ENCODE results near the gene JAZF1. TPM values are rescaled to one million over a fixed set of nuclear protein-coding genes. Genes with fewer than 3 reads are reported as not detected.

JAZF1 gene
- total RNA-seq, 1 experiment from 2014 or later = 9.1 TPM

DNA sequence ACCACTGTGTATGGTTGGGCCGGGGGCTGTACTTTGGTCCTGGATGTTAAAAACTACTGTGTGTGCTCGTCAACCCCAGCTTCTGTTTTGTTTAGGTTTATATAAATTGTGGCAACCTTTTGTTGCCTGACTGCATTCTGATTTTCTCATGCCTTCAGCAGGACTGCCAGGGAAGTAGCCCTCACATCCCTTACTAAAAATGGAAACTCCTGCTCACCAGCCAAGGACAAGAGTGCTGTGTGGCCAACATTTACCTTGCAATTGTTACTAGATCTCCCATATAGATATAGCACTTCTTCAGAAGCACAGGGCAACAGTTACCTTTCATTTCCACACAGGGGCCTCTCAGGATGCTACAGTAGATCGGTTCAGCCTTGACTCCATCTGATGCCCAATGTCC is 266.2 kb downstream of the JAZF1 start:
- TF ChIP-seq, protein P1, sequence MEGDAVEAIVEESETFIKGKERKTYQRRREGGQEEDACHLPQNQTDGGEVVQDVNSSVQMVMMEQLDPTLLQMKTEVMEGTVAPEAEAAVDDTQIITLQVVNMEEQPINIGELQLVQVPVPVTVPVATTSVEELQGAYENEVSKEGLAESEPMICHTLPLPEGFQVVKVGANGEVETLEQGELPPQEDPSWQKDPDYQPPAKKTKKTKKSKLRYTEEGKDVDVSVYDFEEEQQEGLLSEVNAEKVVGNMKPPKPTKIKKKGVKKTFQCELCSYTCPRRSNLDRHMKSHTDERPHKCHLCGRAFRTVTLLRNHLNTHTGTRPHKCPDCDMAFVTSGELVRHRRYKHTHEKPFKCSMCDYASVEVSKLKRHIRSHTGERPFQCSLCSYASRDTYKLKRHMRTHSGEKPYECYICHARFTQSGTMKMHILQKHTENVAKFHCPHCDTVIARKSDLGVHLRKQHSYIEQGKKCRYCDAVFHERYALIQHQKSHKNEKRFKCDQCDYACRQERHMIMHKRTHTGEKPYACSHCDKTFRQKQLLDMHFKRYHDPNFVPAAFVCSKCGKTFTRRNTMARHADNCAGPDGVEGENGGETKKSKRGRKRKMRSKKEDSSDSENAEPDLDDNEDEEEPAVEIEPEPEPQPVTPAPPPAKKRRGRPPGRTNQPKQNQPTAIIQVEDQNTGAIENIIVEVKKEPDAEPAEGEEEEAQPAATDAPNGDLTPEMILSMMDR (conservative IDR thresholded peaks at IDR 0.05) = no peak
- no peak overlapping the region for H3K56ac ChIP-seq (ENCODE audit: insufficient read length, low read depth, low read length)
- no peak overlapping the region for H3K14ac ChIP-seq (ENCODE audit: insufficient read depth, low read length)
- H3K4me1 ChIP-seq (ENCODE audit: insufficient read depth, low read length) = peaks cover 20% of the 10 kb centered on the region; the same call in 1 of the 2 replicates
- no peaks in the 10 kb centered on the region for H3K79me1 ChIP-seq (ENCODE audit: insufficient read depth, low read depth, low read length, poor library complexity, severe bottlenecking)
- WGBS (ENCODE audit: extremely low coverage, insufficient read length, low lambda C conversion rate) = no CpG with 5 or more reads among the region's 3 CpGs
- Mint-ChIP-seq H3K9me3 (0 out of 5 replicates have a peak, but pooled peaks cover 0 to 2% of the 10 kb centered on the region in 2 experiments), H3K4me3 (no peak overlapping the region), H3K27me3 (ENCODE audit: low read depth) (no peaks in the 10 kb centered on the region; the same call in 1 of the 2 replicates), H3K27ac (no peak overlapping the region), H3K4me1 (peaks cover 49 to 54% of the 10 kb centered on the region in 2 experiments), H3K36me3 (ENCODE audit: insufficient read depth in 1 of 3, low read depth in 3 of 3) (peaks cover 0 to 15% (median 0%) of the 10 kb centered on the region in 3 experiments; a peak in 3 of 7 replicates)
- H3K9me3 ChIP-seq (ENCODE audit: control insufficient read depth, low read depth, low read length) = no peaks in the 10 kb centered on the region
- no peak overlapping the region for H3K27ac ChIP-seq (ENCODE audit: insufficient read length, low read depth, low read length)
- H3K18ac ChIP-seq (ENCODE audit: insufficient read length, low read depth, low read length) = no peak overlapping the region
- no peak overlapping the region for H3K9ac ChIP-seq (ENCODE audit: extremely low read depth, insufficient read length, low read length)
- no peak overlapping the region for H2BK5ac ChIP-seq (ENCODE audit: insufficient read length, low read length)
- no peak overlapping the region for H3K4ac ChIP-seq (ENCODE audit: low read depth, low read length)
- H3K27me3 ChIP-seq (ENCODE audit: insufficient read depth, low read length) = no peaks in the 10 kb centered on the region
- H3K79me2 ChIP-seq (ENCODE audit: insufficient read depth, low read length) = no peaks in the 10 kb centered on the region
- H3K23me2 ChIP-seq (ENCODE audit: insufficient read length, low read depth, low read length, poor library complexity, severe bottlenecking) = no peaks in the 10 kb centered on the region
- no peak overlapping the region for H4K5ac ChIP-seq (ENCODE audit: insufficient read length, low read depth, low read length)
- H3K23ac ChIP-seq (ENCODE audit: insufficient read length, low read depth, low read length) = no peak overlapping the region
- no peaks in the 10 kb centered on the region for H4K20me1 ChIP-seq (ENCODE audit: control insufficient read depth, insufficient read depth, insufficient read length)
- H3T11ph ChIP-seq (ENCODE audit: low read length) = no peak overlapping the region
- H2AFZ ChIP-seq (ENCODE audit: low read length) = no peak overlapping the region
- no peak overlapping the region for H2AK5ac ChIP-seq (ENCODE audit: insufficient read length, low read length)
- no peak overlapping the region for H3K4me2 ChIP-seq (ENCODE audit: insufficient read depth, insufficient read length, low read length)
- no peak overlapping the region for H4K8ac ChIP-seq (replicated peaks; ENCODE audit: insufficient read length, low read depth, low read length)
- no peak overlapping the region for H2BK120ac ChIP-seq (ENCODE audit: low read depth, low read length, poor library complexity, severe bottlenecking)
- no peak overlapping the region for H4K91ac ChIP-seq (ENCODE audit: insufficient read length, low read depth, low read length)
- DNase-seq = no peak
- no peak overlapping the region for H2BK20ac ChIP-seq (ENCODE audit: low read depth, low read length, poor library complexity, severe bottlenecking)
- H2BK12ac ChIP-seq (ENCODE audit: insufficient read length, low read depth, low read length) = no peak overlapping the region
- H2BK15ac ChIP-seq (ENCODE audit: low read depth, low read length) = no peak overlapping the region
